Measurements from ENCODE around the gene NECAB2.
A peak's percentile ranks its signal among the peaks of the same experiment; 100 is the strongest.

The NECAB2 gene

DNA sequence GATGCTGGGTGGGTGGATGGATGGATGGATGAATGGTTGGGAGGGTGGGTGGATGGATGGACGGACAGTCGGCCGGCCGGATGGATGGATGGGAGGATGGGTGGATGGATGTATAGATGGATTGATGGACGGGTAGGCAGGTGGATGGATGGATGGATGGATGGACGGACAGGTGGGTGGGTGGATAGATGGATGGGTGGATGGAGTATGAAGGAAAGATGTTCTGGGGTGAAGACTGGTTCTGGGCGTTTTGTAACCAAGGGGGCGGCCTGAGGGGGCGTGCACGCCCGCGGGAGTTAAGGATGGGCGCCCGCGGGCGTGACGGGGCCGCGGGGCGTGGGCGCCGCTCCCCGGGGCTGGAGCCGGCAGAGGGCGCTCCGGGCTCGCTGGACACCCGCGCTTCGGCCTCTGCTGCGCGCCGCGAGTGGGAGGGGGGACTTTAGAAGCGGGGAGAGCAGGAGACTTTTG lies at the start of gene NECAB2:
Gene NECAB2 (plus strand): TSS at position 407 of the 468 bp plus-strand sequence. CDS start 405 bp downstream, outside the sequence.
- peak; percentile 17 for DNase-seq

DNA sequence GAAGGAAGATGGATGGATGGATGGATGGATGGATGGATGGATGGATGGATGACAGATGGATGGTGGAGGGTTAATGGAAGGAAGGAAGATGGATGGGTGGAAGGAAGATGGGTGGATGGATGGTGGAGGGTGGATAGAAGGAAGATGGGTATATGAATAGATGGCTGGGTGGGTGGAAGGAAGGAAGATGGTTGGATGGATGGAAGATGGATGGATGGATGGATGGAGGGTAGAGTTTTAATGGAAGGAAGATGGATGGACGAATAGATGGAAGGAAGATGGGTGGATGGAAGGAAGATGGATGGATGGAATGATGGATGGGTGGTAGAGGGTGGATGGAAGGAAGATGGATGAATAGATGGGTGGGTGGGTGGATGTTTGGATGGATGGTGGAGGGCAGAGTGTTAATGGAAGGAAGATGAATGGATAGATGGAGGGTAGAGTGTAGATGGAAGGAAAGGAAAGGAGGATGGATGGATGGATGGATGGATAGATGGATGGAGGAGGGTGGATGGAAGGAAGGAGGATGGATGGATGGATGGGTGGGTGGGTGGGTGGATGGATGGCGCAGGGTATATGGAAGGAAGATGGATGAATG lies 47.1 kb upstream of the NECAB2 start:
- no peak for DNase-seq

DNA sequence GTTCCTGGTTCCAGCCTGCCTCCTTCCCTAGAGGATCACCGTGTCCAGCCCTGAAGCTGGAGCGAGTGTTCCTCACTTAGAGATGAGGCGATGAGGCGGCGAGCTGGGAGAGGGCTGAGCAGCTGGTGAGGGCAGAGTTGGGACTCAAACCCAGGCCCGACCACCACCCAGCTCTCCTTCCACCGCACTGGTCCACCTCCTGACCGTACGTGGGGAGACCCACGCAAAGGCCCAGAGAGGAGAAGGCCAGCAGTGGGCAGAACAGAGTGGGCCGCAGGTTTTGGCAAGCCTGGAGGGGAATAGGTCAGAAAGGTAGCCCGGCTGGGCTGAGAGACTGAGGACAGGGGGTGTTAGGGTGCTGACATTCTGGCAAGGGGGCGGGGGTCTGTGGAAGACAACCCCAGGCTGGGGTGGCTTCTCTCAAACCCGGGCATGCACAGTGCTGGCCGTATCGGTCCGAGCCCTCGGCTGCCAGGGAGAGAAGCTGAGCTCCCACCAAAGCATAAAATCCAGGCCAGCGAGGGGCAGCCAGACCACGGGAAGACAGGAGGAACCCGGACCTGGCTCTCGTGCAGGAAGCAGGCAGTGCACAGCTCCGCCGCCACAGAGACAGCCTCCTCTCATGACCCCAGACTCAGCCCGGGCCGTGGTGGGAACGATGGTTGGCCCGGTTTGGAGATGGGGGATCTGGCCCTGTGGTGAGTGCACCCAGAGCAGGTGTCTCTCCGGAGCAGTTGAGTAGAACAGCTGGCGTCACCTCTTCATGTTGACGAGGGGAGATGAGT lies 44.3 kb upstream of the NECAB2 start:
- no peak for DNase-seq

DNA sequence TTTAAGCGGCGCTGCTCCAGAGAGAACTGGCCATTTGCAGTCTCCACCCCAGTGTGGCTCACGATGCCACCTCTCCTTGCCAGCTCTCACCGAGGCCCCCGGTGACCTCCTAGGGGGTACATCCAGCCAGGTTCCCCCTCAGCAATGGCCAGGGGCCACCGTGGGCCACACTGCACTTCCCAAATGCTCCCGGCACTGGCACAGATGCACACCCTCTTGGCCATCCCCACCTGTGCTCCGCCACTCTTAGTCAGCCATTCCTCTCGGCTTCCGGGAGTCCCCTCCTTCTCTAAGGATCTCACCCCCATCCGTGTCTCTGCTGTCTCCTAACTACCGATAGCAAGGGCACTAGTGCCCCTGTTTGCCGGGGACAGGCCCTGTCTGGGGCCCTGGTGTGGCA lies 43.4 kb upstream of the NECAB2 start:
- DNase-seq, result no peak

DNA sequence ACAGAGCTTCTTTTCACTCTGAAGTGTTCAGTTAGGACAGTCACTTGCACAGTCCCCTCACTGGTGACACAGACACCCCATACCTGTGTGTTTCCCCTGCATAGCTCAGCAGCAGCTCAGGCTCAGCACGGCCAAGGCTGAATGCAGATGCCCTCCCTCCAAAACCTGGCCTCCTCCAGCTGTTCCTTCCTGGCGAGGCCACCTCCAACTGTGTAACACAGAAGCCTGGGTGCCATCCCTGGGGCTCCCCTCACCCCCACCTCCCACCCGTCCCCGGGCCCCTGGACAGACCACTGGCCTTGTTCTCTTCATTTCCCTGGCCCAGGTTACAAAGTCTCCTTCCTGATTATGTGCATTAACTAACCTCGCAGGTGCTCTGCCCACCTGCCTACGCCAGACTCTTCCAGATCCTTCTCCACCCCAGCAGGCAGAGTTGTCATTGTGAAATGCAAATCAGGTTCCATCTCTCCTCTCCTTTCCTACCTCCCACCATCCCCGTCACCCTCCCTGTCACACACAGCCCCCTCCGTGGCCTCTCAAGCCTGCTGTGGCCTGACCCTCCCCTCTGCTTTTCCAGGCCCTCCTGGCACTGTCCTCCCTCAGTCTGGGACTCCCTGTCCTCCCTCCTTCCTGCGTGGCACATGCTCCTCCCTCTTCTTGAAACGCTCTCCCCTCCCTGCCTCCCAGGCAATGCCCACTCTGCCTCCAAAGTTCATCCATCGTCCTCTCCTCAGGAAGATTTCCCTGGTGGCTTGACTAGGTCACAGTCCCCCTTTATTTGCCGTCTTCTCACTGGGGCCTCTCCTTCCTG lies 42.7 kb upstream of the NECAB2 start:
- DNase-seq, result no peak

DNA sequence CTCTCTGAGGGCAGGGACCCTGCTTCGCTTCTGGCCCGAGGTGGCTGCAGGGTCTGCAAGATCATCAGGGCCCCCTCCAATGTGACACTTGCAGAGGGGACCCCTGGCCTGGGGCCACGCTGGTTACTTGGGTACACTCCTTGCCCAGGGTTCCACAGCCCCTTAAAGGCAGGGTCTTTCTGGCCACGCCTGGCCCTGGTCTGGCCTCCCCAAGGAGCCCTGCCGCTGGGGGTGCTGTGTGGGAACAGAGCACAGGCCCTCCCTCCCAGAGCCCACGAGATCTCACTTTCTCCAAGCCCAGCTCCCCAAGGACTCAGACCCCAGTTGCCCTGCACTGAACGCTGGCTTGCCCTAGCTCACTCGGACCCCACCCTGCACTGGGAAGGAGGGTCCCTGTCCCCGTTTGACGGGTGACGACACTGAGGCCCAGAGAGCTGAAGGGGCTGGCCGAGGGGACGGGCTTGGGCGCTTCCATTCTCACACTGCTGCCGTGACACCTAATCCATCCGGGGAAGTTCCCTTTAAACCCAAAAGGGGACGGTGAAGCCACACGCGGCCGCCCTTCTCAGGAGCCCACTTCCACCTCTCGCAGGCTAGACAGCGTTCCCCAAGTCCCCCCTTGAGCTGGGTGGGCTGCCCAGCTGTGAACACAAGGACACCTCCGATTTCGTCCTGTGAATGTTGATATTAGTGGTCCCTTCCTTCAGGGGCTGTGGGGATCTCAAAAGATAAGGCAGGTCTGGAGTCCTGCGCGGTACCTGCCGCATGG lies 41.9 kb upstream of the NECAB2 start:
- no peak for DNase-seq

DNA sequence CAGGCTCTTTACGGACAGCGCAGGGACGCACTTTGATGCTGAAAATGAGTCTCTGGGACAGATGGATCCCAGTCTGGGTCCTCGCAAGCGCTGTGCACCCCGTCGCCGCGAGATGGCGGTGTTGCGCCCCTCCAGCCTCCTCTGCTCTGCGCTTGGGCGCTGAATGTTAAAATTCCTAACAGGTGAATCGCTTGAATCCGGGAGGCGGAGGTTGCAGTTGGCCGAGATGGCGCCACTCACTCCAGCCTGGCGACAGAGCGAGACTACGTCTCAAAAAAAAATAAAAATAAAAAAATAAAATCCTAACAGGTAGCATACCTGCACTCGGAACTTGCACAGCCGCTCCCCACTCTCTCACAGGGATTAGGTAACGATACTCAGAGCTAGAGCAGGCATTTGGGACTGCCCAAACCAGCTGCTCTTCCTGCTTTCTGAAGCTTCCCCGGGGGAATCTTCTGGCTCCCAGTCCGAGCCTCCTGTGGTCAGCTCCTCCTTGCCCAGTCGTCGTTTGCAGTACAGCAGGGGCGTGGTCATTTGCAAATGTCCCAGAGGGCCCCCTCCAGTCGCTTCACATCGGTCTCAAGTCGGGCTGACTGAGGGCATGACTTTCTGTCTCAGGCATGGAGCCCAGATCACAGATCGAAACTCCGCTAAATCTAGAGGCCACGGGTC lies 41.2 kb upstream of the NECAB2 start:
- DNase-seq, result peak; percentile 60

DNA sequence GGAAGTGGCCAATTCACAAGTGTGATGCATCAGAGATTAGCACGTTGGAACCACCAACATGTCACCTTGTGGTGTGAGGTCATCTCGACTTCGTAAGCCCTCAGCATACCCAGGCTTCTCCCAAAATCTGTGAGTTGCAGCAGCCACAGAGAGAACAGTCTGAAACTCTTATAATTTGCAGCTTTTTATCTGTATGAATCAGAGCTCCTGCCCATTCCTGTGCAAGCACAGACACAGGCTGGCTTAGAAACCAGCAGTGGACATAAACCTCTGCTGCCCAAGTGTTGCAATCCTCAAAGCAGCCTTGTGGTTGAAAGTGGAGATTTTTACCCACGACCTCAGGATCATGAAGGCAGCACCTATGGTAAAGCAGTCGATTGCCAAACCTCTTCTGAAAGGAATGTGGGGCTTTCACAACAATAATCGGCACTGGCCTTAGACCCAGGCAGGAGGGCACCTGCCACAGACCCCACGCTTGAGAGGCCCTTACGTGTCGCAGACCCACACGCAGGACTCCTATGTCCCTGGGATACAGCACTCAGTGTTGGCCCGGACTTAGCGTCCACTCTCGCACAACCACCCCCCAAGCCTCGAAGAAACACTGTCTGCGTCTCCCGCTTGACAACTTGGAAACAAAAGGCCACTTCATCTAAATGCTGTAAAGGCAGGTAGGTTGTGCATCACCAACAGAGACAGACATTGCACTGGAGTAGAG lies 39.5 kb upstream of the NECAB2 start:
- no peak for DNase-seq

DNA sequence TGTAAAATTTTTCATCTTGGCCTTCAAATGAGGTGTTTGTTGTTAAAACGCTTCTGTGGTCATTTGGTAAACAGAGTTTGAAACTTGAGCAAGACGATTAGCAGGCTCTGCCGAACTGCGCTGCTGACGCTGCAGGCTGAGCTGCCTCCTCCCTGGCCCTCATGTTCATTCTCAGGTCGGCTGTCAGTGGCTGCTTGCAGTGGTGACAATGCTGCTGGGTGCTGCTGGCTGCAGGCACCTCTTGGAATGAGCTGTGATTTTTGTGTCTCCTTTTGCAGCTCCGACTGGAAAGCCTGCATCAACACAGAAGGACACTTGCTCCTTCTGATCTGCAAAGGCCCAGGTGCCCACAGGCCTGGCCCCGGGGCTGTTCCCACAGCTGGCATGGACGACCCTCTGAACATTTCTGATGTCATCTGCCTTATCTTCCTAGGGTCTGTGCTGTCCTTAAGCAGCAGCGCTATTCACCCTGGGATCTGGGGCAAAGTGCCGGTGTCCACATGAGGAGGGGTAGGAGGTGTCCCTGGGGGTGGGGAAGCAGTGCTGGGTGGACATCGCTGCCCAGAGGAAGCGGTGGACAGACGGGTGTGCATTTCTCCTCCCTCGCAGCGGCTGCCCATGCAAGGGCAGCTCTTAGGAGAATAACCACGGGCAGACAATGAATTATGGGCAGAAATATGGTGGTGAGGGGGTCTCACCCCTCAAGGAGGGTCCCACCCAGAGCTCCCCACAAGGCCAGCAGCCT lies 38.1 kb upstream of the NECAB2 start:
- DNase-seq, result no peak

DNA sequence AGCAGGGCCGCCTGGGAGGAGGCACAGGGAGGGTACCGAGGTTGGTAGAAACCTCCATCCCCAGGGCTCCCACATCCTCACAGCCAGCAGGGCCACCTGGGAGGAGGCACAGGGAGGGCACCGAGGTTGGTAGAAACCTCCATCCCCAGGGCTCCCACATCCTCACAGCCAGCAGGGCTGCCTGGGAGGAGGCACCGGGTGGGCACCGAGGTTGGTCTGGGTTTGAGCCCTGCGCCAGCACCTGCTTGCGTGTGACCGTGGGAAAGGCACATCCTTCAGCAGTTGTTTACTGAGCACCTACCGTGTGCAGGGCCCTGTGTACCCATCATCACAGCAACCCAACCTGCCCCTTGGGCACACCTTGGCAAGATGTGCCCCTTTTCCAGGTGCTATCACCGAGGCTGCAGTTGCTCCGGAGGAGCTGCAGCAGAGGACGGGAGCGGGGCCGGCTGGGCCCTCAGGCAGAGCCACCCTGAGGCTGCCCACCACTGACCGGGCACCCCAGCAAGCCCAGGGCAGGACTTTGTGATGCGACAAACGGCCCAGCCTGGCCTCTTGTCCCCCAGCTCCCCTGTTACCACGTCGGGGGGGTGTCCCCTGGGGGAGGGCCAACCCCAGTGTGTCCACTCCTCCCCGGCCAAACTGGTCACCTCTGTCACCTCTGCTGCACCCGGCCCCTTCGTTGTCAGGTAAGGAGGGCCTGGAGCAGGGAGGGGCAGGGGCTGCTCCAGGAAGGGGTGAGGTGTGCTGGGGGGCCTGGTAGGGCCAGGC lies 37.1 kb upstream of the NECAB2 start:
- no peak for DNase-seq

DNA sequence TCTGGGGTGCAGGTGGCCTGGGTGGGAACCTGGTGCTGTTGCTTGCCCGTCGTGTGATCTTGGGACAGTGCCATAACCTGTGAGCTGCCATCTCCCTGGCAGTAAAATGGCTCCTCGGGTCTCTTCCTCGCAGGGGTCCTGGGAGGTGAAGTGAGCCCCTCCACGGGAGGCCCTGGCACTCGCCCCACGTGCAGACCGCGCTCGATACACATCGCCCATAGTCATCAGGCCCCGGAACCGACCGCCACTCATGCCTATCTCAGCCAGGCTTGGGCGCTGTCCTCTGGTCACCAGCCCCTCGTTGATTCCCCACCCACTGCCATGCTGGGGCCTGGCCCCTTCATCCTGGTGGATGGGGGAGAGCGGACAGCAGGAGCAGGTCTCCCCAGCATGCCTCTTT lies 36.5 kb upstream of the NECAB2 start:
- no peak for DNase-seq

DNA sequence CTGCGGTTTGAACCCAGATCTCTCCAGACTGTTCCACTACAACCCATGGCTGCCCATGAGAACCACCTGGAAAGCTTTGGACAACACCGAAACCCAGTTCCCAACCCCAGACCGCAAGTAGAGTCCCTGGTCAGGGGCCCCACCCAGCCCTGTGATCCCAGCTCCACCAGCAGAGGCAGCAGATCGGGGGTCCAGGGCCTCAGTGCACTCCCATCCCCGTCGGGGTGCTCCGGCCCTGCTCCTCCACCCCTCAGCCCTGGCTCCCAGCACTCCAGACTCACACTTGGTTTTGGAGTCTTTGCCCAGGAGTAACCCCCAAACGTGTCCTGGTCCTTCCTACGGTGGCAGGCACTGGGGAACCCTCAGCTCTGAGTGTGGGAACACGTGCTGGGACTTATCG lies 35.7 kb upstream of the NECAB2 start:
- DNase-seq, result no peak

DNA sequence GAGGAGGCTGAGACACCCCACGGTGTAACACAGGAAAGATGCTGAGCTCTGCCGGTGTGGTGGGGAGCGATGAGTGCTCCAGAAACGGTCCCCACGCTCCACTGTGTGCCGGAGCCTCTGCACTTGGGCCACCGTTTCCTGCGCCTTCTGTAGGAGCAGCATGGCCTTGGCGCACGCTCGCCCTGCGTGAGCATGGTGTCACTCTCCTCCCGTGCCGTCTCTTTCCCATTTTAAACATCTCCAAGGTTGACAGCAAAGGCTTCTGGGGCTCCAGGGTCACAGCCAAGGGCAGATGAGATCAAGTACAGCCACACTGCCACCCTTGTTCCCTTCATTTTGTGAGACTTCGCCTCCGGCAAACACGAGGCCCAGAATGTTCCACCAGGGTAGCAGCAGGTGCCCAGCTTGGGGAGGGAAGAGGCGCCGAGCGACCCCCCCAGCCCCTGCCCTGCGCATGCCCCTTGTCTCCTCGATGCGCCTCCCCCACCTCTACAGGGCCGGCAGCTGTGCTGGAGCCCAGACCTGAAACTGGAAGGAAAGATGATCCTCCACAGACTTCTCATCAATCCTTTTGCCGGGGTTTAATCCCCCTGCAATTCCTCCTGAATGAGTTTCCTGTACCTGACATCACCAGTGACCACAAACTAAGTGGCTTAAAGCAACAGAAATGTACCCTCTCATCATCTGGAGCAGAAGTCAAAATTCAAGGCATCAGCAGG lies 34.9 kb upstream of the NECAB2 start:
- DNase-seq, result no peak

DNA sequence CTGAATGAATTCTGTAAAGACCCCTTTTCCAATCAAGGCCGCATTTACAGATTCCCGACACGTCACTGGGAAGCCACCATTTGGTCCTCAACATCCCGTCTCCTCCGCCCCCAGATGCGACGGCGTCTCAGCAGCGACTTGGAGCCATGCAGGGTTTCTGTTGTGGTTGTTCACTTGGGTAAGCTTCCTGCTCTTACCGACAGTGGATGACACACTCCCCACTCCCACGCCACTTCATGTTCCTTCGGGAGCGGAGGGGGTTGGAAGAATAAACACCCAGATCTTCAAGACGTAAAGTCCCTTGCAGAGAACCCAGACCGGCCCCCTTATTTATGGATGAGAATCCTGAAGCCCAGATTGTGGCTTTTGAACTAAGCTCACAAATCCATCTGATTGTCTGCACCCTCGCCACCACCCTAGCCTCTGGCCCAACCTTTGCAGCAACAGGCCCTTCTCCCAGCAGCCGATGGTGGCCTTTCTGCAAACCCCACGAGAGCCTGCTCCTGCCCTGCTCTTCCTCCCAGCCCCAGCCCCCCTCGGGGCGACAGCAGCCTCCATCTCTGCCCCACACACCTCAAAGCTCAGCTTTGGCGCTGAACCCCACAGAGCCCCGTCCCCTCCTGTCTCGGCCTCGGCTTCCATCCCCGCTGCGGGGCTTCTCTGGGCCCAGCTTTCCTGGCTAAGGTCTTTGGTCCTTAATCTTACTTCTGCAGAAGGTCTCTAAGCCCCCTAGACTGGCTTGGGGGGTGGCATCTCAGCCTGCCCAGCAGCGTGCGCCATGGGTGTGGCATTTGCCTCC lies 34.0 kb upstream of the NECAB2 start:
- no peak for DNase-seq

DNA sequence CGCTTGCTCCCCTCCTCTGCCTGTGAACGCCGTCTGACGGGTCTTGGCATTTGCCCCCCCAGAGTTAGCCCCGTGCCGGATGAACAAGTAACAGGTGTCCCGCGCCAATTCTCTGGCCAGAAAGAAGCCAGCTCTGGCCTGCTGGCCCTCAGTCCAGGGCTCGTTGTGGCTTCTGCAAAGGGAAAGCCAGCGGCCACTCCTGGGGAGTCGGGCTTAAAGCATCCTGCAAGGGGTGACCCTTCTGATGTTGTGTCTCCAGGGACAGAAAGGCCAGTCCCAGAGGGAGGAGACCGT lies 33.4 kb upstream of the NECAB2 start:
- DNase-seq, result no peak

DNA sequence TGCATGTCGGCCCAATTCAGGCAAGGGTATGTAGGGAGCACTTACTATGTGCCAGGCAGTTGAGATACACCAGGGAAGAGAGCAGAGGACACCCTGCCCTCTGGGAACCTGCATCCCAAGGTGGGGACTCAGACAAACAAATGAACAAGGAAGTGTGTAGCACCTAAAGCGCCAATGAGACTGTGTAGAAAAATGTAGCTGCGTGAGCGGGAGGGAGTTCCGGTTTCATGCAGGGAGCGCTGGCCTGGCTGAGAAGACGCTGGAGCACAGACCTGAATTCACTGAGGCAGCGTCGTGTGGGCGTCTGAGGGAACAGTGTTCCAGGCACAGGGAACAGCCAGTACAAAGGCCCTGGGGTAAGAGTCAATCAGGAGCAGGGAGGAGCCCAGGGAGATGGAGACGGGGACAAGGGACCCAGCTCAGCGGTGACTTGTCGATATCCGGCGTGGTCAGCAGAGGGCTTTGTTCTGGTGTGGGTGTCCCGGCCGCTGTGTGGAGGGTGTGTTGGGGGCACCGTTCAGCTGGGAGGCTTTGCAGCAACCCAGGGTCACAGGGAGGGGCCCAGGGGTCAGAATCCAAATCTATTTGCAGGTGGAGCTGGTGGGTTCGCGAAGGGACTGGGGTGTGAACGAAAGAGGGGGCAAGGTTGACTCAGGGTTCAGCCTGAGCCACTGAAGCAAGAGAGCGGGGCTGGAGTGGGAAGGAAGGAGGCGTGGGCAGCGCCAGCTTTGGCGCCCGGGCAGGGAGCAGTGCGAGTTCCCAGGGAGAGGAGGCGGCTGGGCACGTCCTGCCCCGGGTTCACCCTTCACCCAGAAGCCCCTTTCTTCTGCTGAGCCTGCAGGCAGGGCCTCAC lies 32.8 kb upstream of the NECAB2 start:
- DNase-seq, result no peak

DNA sequence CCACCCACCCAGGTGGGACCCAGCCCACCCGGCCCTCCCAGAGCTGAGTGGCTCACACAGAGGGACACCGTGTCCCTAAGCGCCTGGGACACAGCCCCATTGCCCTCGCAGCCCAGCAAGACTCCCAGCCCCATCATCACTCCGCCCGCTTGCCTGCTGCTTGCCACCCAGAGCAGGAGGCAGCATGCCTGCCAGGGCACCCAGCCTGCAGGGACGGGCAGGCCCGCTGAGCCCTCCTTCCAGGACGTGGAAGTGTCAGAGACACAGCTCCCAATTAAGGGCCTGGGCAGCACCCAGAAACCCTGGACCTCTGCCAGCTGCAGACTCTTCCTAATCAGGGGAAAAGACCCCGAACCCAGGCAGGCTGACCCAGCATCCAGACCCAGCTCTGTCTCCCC lies 32.2 kb upstream of the NECAB2 start:
- no peak for DNase-seq

Measured in CD4-positive, alpha-beta T cell treated with Interleukin-6 for 4 hours (primary cell).